ENCODE data around the gene LAMB4. TPM values are rescaled to one million over a fixed set of nuclear protein-coding genes. Genes with fewer than 3 reads are reported as not detected.

LAMB4 gene
- total RNA-seq, 1 donor from 2014 or later: not detected

DNA sequence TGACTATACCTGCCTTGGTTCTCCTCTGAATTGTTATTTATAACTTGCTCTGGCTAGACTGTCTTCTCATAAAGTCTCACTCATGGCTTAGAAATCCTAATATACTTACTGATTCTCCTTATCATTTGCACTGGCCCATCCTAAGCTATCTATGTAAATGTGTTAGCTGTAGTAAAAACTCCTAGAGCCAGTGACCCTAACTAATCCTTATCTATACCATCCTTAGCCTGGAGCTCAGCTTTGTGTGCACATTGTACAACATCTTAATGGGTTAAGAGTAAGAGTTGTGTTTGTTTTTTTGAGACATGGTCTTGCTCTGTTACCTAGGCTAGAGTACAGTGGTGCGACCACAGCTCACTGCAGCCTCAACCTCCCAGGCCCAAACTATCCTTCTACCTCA is 40.8 kb downstream of the LAMB4 start:
- POLR2A ChIA-PET: no interaction called here
- Mint-ChIP-seq H3K27me3 (peaks cover 19% of the 10 kb centered on the region), H3K9me3 (no peaks in the 10 kb centered on the region), H3K4me1 (no peaks in the 10 kb centered on the region), H3K4me3 (no peak overlapping the region), H3K36me3 (ENCODE audit: low read depth) (no peaks in the 10 kb centered on the region), H3K27ac (no peak overlapping the region)
- ATAC-seq (ENCODE audit: low read depth): no peak
- TF ChIP-seq, protein P1, sequence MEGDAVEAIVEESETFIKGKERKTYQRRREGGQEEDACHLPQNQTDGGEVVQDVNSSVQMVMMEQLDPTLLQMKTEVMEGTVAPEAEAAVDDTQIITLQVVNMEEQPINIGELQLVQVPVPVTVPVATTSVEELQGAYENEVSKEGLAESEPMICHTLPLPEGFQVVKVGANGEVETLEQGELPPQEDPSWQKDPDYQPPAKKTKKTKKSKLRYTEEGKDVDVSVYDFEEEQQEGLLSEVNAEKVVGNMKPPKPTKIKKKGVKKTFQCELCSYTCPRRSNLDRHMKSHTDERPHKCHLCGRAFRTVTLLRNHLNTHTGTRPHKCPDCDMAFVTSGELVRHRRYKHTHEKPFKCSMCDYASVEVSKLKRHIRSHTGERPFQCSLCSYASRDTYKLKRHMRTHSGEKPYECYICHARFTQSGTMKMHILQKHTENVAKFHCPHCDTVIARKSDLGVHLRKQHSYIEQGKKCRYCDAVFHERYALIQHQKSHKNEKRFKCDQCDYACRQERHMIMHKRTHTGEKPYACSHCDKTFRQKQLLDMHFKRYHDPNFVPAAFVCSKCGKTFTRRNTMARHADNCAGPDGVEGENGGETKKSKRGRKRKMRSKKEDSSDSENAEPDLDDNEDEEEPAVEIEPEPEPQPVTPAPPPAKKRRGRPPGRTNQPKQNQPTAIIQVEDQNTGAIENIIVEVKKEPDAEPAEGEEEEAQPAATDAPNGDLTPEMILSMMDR (IDR thresholded peaks at IDR 0.05): no peak
- intact Hi-C loops (cut with micrococcal nuclease): no loop called here
- CTCF ChIA-PET: no interaction called here
- DNase-seq: no peak

DNA sequence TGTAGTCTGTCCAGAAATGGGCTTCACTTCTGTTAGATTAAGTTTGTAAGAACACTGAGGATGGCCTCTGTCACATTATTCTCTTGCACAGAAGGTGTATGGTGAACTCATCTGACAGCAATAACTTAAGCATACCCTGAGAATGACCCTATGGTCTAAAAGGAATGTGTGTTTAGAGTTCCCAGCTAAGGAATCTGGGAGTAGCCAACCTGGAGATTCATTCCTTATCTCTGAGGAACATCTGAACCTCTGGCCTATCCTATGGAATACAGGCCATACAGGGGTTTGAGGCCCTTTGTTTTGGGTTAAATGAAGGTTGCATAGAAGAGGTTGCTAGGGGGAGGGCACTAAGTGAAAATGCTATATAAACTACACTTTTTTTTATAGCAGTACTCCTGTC is 41.4 kb downstream of the LAMB4 start:
- DNase-seq (no peak), ATAC-seq (ENCODE audit: low read depth) (no peak)
- ChIA-PET POLR2A (no interaction called here), CTCF (no interaction called here)
- no peaks in the 10 kb centered on the region for H3K4me1 Mint-ChIP-seq
- H3K9me3 Mint-ChIP-seq: no peaks in the 10 kb centered on the region
- intact Hi-C loops (cut with micrococcal nuclease): no loop called here
- H3K36me3 Mint-ChIP-seq (ENCODE audit: low read depth): no peaks in the 10 kb centered on the region
- H3K27ac Mint-ChIP-seq: no peak overlapping the region
- peaks cover 14% of the 10 kb centered on the region for H3K27me3 Mint-ChIP-seq
- TF ChIP-seq, protein P1 (IDR thresholded peaks at IDR 0.05): no peak
- no peak overlapping the region for H3K4me3 Mint-ChIP-seq

DNA sequence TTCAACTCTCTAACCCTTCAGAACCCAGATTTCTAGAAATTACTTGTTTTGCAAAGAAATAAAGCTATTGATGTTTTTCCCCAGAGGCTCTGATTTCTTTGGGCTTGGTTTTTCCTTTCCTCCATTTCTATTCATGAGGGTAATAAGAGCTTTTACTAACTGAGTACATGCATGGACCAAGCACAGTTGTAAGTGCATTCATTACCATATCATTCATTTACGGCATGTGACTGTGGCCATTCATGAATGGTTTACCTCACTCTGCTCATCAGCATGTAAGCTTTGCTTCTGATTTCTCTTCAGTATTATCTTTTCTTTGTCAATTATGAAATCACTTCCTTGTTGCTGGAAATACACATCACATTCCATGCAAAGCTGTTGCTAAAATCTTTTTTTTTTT is 42.4 kb downstream of the LAMB4 start:
- intact Hi-C loops (cut with micrococcal nuclease): no loop called here
- no peak overlapping the region for H3K27ac Mint-ChIP-seq
- no peaks in the 10 kb centered on the region for H3K9me3 Mint-ChIP-seq
- TF ChIP-seq, protein P1 (IDR thresholded peaks at IDR 0.05): no peak
- no peaks in the 10 kb centered on the region for H3K4me1 Mint-ChIP-seq
- POLR2A ChIA-PET: no interaction called here
- H3K4me3 Mint-ChIP-seq: no peak overlapping the region
- DNase-seq (no peak), ATAC-seq (ENCODE audit: low read depth) (no peak)
- CTCF ChIA-PET: no interaction called here
- H3K27me3 Mint-ChIP-seq: peaks cover 12% of the 10 kb centered on the region
- no peaks in the 10 kb centered on the region for H3K36me3 Mint-ChIP-seq (ENCODE audit: low read depth)

DNA sequence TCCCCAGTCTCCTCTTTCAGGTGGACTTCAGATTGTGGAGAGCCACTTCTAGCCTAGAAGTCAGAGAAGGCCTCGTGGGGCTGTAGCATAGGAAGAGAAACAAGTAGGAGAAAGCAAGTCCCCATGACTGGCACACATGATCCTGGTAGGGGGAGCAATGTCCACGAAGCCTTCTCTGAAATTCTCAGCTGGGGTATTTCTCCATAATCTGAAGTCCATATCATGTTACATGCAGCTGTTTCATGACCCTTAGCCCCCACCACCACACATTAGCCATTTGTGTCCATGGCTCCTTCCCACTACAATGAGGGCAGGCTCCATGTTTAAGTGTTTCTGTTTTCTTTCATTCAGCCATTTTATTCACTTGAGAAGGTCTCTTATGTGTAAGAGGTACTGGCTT is 43.2 kb downstream of the LAMB4 start:
- Mint-ChIP-seq H3K4me3 (no peak overlapping the region), H3K27ac (no peak overlapping the region), H3K4me1 (no peaks in the 10 kb centered on the region), H3K36me3 (ENCODE audit: low read depth) (no peaks in the 10 kb centered on the region), H3K9me3 (no peaks in the 10 kb centered on the region), H3K27me3 (peaks cover 6% of the 10 kb centered on the region)
- ATAC-seq (ENCODE audit: low read depth) (no peak), DNase-seq (no peak)
- CTCF ChIA-PET: no interaction called here
- intact Hi-C loops (cut with micrococcal nuclease): no loop called here
- TF ChIP-seq, protein P1 (IDR thresholded peaks at IDR 0.05): no peak
- POLR2A ChIA-PET: no interaction called here

DNA sequence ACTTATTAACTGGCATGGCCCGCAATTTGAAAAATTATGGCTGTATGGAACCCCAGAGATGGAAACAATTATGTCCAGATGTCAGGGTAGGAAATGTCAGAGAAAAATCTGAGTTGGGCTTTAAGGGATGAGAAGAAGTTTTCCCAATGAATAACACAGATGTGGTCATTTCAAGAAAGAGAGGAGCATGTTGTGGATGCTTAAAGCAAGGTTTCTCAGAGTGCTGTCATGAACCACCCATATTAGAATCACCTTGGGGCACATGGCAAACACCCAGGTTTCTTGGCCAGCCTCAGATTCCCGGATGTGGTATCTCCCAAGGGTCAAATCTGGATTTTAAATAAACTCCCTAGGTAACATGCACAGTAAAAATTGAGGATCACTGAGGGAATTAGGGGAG is 43.6 kb downstream of the LAMB4 start:
- intact Hi-C loops (cut with micrococcal nuclease): no loop called here
- peaks cover 3% of the 10 kb centered on the region for H3K9me3 Mint-ChIP-seq
- no peak for ATAC-seq (ENCODE audit: low read depth)

More for the DNA sequence above, 43.6 kb downstream of the LAMB4 start:
- Mint-ChIP-seq H3K4me1 (no peaks in the 10 kb centered on the region), H3K36me3 (ENCODE audit: low read depth) (no peaks in the 10 kb centered on the region), H3K27me3 (peaks cover 6% of the 10 kb centered on the region), H3K4me3 (no peak overlapping the region), H3K27ac (no peak overlapping the region)
- TF ChIP-seq, protein P1 (IDR thresholded peaks at IDR 0.05): no peak
- ChIA-PET POLR2A (no interaction called here), CTCF (no interaction called here)
- no peak for DNase-seq

All from activated B cell treated with CpG ODN at 0.5 μM for 24 hours (primary cell).